DND-41 (cell line): ENCODE measurements around the gene VSX1.

Source experiments
- CTCF ChIP-seq: IDR thresholded peaks from 2 replicates; pipeline ENCODE4 v1.5.1; 2012; ENCODE audit warnings: borderline replicate concordance, low read length, moderate library complexity, mild to moderate bottlenecking; ENCODE audit not compliant: poor library complexity, severe bottlenecking; ENCODE audit errors: extremely low read depth
- EZH2 ChIP-seq: IDR thresholded peaks from 3 replicates; pipeline ENCODE4 v1.6.1; 2012; ENCODE audit warnings: borderline replicate concordance, low read depth, mild to moderate bottlenecking, moderate library complexity, low read length, inconsistent platforms; ENCODE audit not compliant: severe bottlenecking

GRCh38 chr20:25061821-25062530, 20.0 kb downstream of the VSX1 start:
- TF ChIP-seq CTCF: no peak
- TF ChIP-seq EZH2: no peak
